ENCODE measurements around the gene KIAA1191.

The KIAA1191 gene

DNA sequence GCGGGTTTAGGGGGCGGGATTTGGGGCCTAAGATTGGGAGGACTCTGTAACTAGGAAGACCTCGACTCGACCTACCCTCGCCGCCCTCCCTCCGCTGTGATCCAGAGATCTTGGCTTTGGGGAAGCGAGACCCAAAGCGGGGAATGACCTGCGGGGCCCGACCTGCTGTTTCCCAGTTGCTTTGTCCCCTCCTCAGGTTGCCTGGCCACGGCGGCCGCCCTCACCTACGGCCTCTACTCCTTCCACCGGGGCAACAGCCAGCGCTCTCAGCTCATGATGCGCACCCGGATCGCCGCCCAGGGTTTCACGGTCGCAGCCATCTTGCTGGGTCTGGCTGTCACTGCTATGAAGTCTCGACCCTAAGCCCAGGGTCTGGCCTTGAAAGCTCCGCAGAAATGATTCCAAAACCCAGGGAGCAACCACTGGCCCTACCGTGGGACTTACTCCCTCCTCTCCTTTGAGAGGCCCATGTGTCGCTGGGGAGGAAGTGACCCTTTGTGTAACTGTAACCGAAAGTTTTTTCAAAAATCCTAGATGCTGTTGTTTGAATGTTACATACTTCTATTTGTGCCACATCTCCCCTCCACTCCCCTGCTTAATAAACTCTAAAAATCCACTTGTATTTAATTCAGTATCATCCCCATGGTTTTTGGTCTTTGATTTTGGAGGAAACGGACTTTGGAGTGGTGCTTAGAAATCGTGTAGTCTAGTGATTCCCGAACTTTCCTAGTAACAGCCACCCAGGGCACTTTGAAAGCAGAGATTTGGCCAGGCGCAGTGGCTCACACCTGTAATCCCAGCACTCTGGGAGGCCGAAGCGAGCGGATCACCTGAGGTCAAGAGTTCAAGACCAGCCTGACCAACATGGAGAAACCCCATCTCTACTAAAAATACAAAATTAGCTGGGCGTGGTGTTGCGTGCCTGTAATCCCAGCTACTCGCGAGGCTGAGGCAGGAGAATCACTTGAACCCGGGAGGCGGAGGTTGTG, 27.9 kb upstream of the KIAA1191 start:
- Histone ChIP-seq H3K36me3 (ENCODE audit: low read depth) (peaks cover 79% of the 10 kb centered on the region), H3K27me3 (ENCODE audit: insufficient read depth, poor library complexity, severe bottlenecking) (no peaks in the 10 kb centered on the region), H3K27ac (ENCODE audit: poor library complexity, severe bottlenecking) (peak overlapping the region; percentile 79), H3K9me3 (ENCODE audit: severe bottlenecking) (no peaks in the 10 kb centered on the region), H3K4me1 (ENCODE audit: insufficient read depth, poor library complexity, severe bottlenecking) (peaks cover 10% of the 10 kb centered on the region), H3K4me3 (ENCODE audit: severe bottlenecking) (peak overlapping the region; percentile 82)
- TF ChIP-seq, protein P1, sequence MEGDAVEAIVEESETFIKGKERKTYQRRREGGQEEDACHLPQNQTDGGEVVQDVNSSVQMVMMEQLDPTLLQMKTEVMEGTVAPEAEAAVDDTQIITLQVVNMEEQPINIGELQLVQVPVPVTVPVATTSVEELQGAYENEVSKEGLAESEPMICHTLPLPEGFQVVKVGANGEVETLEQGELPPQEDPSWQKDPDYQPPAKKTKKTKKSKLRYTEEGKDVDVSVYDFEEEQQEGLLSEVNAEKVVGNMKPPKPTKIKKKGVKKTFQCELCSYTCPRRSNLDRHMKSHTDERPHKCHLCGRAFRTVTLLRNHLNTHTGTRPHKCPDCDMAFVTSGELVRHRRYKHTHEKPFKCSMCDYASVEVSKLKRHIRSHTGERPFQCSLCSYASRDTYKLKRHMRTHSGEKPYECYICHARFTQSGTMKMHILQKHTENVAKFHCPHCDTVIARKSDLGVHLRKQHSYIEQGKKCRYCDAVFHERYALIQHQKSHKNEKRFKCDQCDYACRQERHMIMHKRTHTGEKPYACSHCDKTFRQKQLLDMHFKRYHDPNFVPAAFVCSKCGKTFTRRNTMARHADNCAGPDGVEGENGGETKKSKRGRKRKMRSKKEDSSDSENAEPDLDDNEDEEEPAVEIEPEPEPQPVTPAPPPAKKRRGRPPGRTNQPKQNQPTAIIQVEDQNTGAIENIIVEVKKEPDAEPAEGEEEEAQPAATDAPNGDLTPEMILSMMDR (IDR thresholded peaks at IDR 0.05; ENCODE audit: poor library complexity, severe bottlenecking): no peak
- ATAC-seq (ENCODE audit: low read depth) (peak; percentile 46), DNase-seq (ENCODE audit: low spot score) (no peak)

DNA sequence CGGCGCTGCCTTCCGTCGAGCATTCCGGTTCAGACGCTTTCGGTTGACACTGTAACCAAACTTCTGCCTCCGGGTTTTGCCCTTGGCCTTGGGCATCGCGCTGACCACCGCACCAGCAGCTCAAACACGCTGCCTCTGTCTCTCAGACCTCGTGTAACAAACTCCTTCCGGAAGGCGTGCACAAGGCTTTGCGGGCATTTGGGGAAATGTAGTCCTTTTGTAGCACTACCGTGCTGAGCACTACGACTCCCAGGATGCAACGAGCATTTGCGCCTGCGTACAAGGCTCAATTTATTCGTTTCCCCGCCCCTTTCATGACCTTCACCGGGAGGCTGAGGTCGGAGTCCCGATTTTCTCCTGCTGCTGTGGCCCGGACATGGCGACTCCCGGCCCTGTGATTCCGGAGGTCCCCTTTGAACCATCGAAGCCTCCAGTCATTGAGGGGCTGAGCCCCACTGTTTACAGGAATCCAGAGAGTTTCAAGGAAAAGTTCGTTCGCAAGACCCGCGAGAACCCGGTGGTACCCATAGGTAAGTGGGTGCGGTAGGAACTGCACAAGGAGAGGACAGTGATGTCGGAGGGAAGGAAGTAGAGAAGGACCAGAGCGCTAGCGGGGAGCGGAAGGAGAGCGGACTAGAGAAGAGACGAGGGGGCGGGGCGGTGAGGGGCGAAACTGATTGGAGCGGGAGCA, 27.0 kb upstream of the KIAA1191 start, which contains the start of the genes HIGD2A and NOP16:
HIGD2A (plus strand) TSS at position 308 of the 691 bp plus-strand sequence; CDS start at position 377, 69 bp downstream.
NOP16 (minus strand) TSS at position 155 of the 691 bp plus-strand sequence; CDS start at position 96, 59 bp downstream.
- DNase-seq (ENCODE audit: low spot score) (peak; percentile 100), ATAC-seq (ENCODE audit: low read depth) (peak; percentile 87)
- peak within 1 kb of the TSS; percentile 82 for H3K4me3 ChIP-seq (ENCODE audit: severe bottlenecking)
- H3K9me3 ChIP-seq (ENCODE audit: severe bottlenecking): no peaks in the 10 kb centered on the region
- TF ChIP-seq, protein P1 (IDR thresholded peaks at IDR 0.05; ENCODE audit: poor library complexity, severe bottlenecking): no peak
- peaks cover 10% of the 10 kb centered on the region for H3K4me1 ChIP-seq (ENCODE audit: insufficient read depth, poor library complexity, severe bottlenecking)
- no peaks in the 10 kb centered on the region for H3K27me3 ChIP-seq (ENCODE audit: insufficient read depth, poor library complexity, severe bottlenecking)
- peak within 1 kb of the TSS; percentile 79 for H3K27ac ChIP-seq (ENCODE audit: poor library complexity, severe bottlenecking)
- H3K36me3 ChIP-seq (ENCODE audit: low read depth): peaks cover 79% of the 10 kb centered on the region

DNA sequence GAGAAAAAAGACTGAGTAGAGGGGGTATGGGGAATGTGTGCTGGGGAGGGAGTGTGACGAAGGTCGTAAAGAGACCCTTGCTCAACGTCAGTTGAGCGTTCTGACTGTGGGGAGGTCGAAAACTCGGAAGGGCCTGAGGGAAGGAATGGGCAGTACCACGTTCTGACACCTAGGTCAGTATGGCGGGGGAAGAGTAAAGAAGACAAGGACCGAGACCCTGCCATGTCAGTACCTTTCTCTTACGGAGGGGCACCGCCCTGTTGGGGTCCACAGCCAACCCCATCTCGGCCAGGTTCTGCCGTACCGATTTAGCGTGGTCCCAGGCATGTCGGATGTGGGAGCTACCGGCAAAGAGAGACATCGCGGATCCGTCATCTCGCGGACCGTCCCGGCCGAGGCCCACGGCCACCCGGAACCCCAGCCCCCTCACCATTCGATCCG, 26.5 kb upstream of the KIAA1191 start:
- H3K27ac ChIP-seq (ENCODE audit: poor library complexity, severe bottlenecking): peak overlapping the region; percentile 79
- H3K9me3 ChIP-seq (ENCODE audit: severe bottlenecking): no peaks in the 10 kb centered on the region
- ATAC-seq (ENCODE audit: low read depth): peak; percentile 1
- no peak for DNase-seq (ENCODE audit: low spot score)
- peak overlapping the region; percentile 82 for H3K4me3 ChIP-seq (ENCODE audit: severe bottlenecking)
- H3K27me3 ChIP-seq (ENCODE audit: insufficient read depth, poor library complexity, severe bottlenecking): no peaks in the 10 kb centered on the region
- peaks cover 79% of the 10 kb centered on the region for H3K36me3 ChIP-seq (ENCODE audit: low read depth)
- TF ChIP-seq, protein P1 (IDR thresholded peaks at IDR 0.05; ENCODE audit: poor library complexity, severe bottlenecking): no peak
- peaks cover 10% of the 10 kb centered on the region for H3K4me1 ChIP-seq (ENCODE audit: insufficient read depth, poor library complexity, severe bottlenecking)

DNA sequence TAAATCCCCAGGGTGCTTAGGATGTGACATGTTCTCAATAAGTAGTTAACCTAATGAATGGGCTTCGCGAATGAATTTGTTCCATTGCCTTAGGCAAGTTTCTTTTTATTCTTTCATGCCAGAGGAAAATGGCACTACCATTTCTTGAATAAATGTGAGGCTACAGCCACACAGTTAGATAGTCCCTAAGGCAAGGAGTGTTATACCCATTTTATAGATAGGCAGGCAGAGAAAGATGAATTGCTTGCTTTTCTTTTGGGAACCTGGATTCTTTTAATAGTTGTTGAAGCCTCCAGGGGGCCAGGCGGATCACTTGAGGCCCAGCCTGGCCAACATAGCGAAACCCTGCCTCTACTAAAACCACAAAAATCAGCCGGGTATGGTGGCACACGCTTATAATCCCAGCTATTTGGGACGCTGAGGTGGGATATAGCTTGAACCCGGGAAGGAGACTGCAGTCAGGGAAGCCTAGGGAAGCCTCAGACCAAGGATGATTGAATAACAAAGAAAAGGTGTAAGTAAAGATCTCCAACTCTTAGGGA, 25.9 kb upstream of the KIAA1191 start:
- ATAC-seq (ENCODE audit: low read depth) (no peak), DNase-seq (ENCODE audit: low spot score) (no peak)
- Histone ChIP-seq H3K4me3 (ENCODE audit: severe bottlenecking) (peak overlapping the region; percentile 82), H3K27me3 (ENCODE audit: insufficient read depth, poor library complexity, severe bottlenecking) (no peaks in the 10 kb centered on the region), H3K4me1 (ENCODE audit: insufficient read depth, poor library complexity, severe bottlenecking) (peaks cover 10% of the 10 kb centered on the region), H3K27ac (ENCODE audit: poor library complexity, severe bottlenecking) (peak overlapping the region; percentile 79), H3K36me3 (ENCODE audit: low read depth) (peaks cover 82% of the 10 kb centered on the region), H3K9me3 (ENCODE audit: severe bottlenecking) (no peaks in the 10 kb centered on the region)
- TF ChIP-seq, protein P1 (IDR thresholded peaks at IDR 0.05; ENCODE audit: poor library complexity, severe bottlenecking): peak; percentile 22

Data from RWPE2 (cell line).